IMR-90 (cell line): ENCODE data around the gene TSPAN3. TPM values are rescaled to one million over a fixed set of nuclear protein-coding genes. Genes with fewer than 3 reads are reported as not detected.
A peak's percentile ranks its signal among the peaks of the same experiment; 100 is the strongest.

Experiments used
- ATAC-seq: fragments of 200-7000 bp; cut with Tn5 transposase; 2 replicates; pipeline ENCODE4 v1.9.1; 2020; ENCODE audit warnings: low read depth, mild to moderate bottlenecking, moderate library complexity
- BruUV-seq: library from RNA; stranded (reverse); fragments of 400-500 nt; replicated peaks from 2 replicates; lab custom pipeline; 2021; lab: Mats Ljungman, UMichigan
- CTCF ChIA-PET: fragments of 300-600 bp; formaldehyde crosslinking; extraction: SDS; loops from one replicate; lab custom pipeline; 2021; ENCODE audit warnings: antibody characterized with exemption; lab: Yijun Ruan, JAX
- POLR2A ChIA-PET: fragments of 300-600 bp; sonication (Branson Sonifier 250); formaldehyde crosslinking; loops from one replicate; lab custom pipeline; 2022; ENCODE audit warnings: antibody characterized with exemption; ENCODE audit not compliant: unreplicated experiment; lab: Charles Lee
- DNase-seq: peaks from one replicate; pipeline ENCODE4 v3.0.0; 2013
- H2AFZ ChIP-seq: replicated peaks from 2 replicates; pipeline ENCODE3; 2013; ENCODE audit warnings: low read length, mild to moderate bottlenecking; ENCODE audit not compliant: poor library complexity
- H2AK5ac ChIP-seq: 2 replicates; pipeline ENCODE4 v1.6.1; 2013; ENCODE audit warnings: low read depth, low read length, inconsistent platforms
- H2AK9ac ChIP-seq: replicated peaks from 2 replicates; pipeline ENCODE3; 2013; ENCODE audit warnings: mild to moderate bottlenecking, low read depth, low read length, moderate library complexity; ENCODE audit not compliant: poor library complexity
- H2BK120ac ChIP-seq: 2 replicates; pipeline ENCODE4 v1.6.1; 2013; ENCODE audit warnings: low read depth, low read length, inconsistent platforms
- H2BK15ac ChIP-seq: 3 replicates; pipeline ENCODE4 v1.6.1; 2013; ENCODE audit warnings: low read depth, low read length, inconsistent platforms
- H2BK20ac ChIP-seq: 2 replicates; pipeline ENCODE4 v1.6.1; 2013; ENCODE audit warnings: low read depth, mild to moderate bottlenecking, inconsistent platforms, low read length, moderate library complexity
- H2BK5ac ChIP-seq: 2 replicates; pipeline ENCODE4 v1.6.1; 2013; ENCODE audit warnings: mild to moderate bottlenecking, low read depth, low read length, inconsistent platforms; ENCODE audit not compliant: poor library complexity, severe bottlenecking
- H3K14ac ChIP-seq: replicated peaks from 2 replicates; pipeline ENCODE4 v1.6.1; 2013; ENCODE audit warnings: low read depth, low read length, inconsistent platforms
- H3K18ac ChIP-seq: 2 replicates; pipeline ENCODE4 v1.6.1; 2013; ENCODE audit warnings: low read depth, low read length, control low read depth
- H3K23ac ChIP-seq: 2 replicates; pipeline ENCODE4 v1.6.1; 2013; ENCODE audit warnings: low read depth, low read length, inconsistent platforms
- H3K27ac ChIP-seq: 2 replicates; pipeline ENCODE4 v1.5.1; 2013; ENCODE audit warnings: mild to moderate bottlenecking, control low read depth, low read length; ENCODE audit not compliant: insufficient read depth
- H3K27me3 ChIP-seq: 2 replicates; pipeline ENCODE4 v1.6.1; 2013; ENCODE audit warnings: low read length; ENCODE audit not compliant: control insufficient read depth, insufficient read depth
- H3K36me3 ChIP-seq: 2 replicates; pipeline ENCODE4 v1.6.1; 2013; ENCODE audit warnings: low read length, mixed read lengths; ENCODE audit not compliant: control insufficient read depth, insufficient read depth
- H3K4ac ChIP-seq: 2 replicates; pipeline ENCODE4 v1.6.1; 2013; ENCODE audit warnings: low read depth, low read length, inconsistent platforms
- H3K4me1 ChIP-seq: 2 replicates; pipeline ENCODE4 v1.6.1; 2013; ENCODE audit warnings: low read length, mixed read lengths; ENCODE audit not compliant: control insufficient read depth, insufficient read depth
- H3K4me2 ChIP-seq: 2 replicates; pipeline ENCODE4 v1.6.1; 2013; ENCODE audit warnings: low read depth, mild to moderate bottlenecking, control low read depth, low read length, moderate library complexity
- H3K4me3 ChIP-seq: 2 replicates; pipeline ENCODE4 v1.5.1; 2013; ENCODE audit warnings: low read depth, mild to moderate bottlenecking, control low read depth, low read length, moderate library complexity; ENCODE audit not compliant: insufficient read depth
- H3K56ac ChIP-seq: 2 replicates; pipeline ENCODE4 v1.6.1; 2013; ENCODE audit warnings: low read length, inconsistent platforms; ENCODE audit not compliant: insufficient read depth; ENCODE audit errors: extremely low read depth
- H3K79me1 ChIP-seq, 2 experiments: 2 replicates each; pipeline ENCODE4 v1.6.1; 2013; ENCODE audit warnings: low read length in 2 of 2, inconsistent platforms in 1 of 2, low read depth in 1 of 2
- H3K9ac ChIP-seq: 2 replicates; pipeline ENCODE4 v1.6.1; 2013; ENCODE audit warnings: low read depth, low read length, control low read depth
- H3K9me1 ChIP-seq: 2 replicates; pipeline ENCODE4 v1.6.1; 2013; ENCODE audit warnings: low read length, inconsistent platforms; ENCODE audit not compliant: insufficient read depth
- H3K9me3 ChIP-seq: 2 replicates; pipeline ENCODE4 v1.6.1; 2013; ENCODE audit warnings: low read length; ENCODE audit not compliant: control insufficient read depth, insufficient read depth
- H4K20me1 ChIP-seq: 2 replicates; pipeline ENCODE4 v1.6.1; 2013; ENCODE audit warnings: low read length, inconsistent platforms; ENCODE audit not compliant: insufficient read depth
- H4K5ac ChIP-seq: 2 replicates; pipeline ENCODE4 v1.6.1; 2013; ENCODE audit warnings: mild to moderate bottlenecking, low read depth, low read length, control low read depth
- H4K8ac ChIP-seq, 2 experiments: 2 replicates each; pipeline ENCODE4 v1.6.1; 2013; ENCODE audit warnings: low read depth in 2 of 2, low read length in 2 of 2, control low read depth in 1 of 2, inconsistent platforms in 1 of 2
- H4K91ac ChIP-seq: 2 replicates; pipeline ENCODE4 v1.6.1; 2013; ENCODE audit warnings: low read depth, low read length, inconsistent platforms; ENCODE audit not compliant: insufficient read depth
- BHLHE40 ChIP-seq: fragments of 150-350 bp; IDR thresholded peaks from 2 replicates; pipeline ENCODE4 v1.6.1; 2016; ENCODE audit warnings: mild to moderate bottlenecking, low read depth, low read length
- CHD1 ChIP-seq: IDR thresholded peaks from 2 replicates; pipeline ENCODE4 v1.6.1; 2012; ENCODE audit warnings: low read depth, low read length, improper control_type of control experiment
- FOS ChIP-seq: fragments of 150-350 bp; IDR thresholded peaks from 2 replicates; pipeline ENCODE4 v1.6.1; 2016; ENCODE audit warnings: low read depth, low read length
- MAFK ChIP-seq: IDR thresholded peaks from 2 replicates; pipeline ENCODE4 v1.6.1; 2012; ENCODE audit warnings: low read depth, low read length, improper control_type of control experiment
- MAZ ChIP-seq: IDR thresholded peaks from 2 replicates; pipeline ENCODE4 v1.6.1; 2012; ENCODE audit warnings: low read depth, mild to moderate bottlenecking, low read length, improper control_type of control experiment, moderate library complexity, borderline replicate concordance
- MXI1 ChIP-seq: IDR thresholded peaks from 2 replicates; pipeline ENCODE4 v1.6.1; 2012; ENCODE audit warnings: low read depth, mild to moderate bottlenecking, low read length, moderate library complexity, borderline replicate concordance
- NFE2L2 ChIP-seq: fragments of 150-350 bp; IDR thresholded peaks from 2 replicates; pipeline ENCODE4 v1.6.1; 2016; ENCODE audit warnings: low read depth, mild to moderate bottlenecking, low read length
- POLR2A ChIP-seq: IDR thresholded peaks from 2 replicates; pipeline ENCODE4 v1.6.1; 2012; ENCODE audit warnings: mild to moderate bottlenecking, low read depth, low read length
- RAD21 ChIP-seq: IDR thresholded peaks from 2 replicates; pipeline ENCODE4 v1.6.1; 2012; ENCODE audit warnings: low read length, improper control_type of control experiment
- RFX5 ChIP-seq: IDR thresholded peaks from 2 replicates; pipeline ENCODE4 v1.8.0; 2012; ENCODE audit warnings: low read depth, mild to moderate bottlenecking, low read length, moderate library complexity
- SMC3 ChIP-seq: fragments of 150-350 bp; IDR thresholded peaks from 2 replicates; pipeline ENCODE4 v1.6.1; 2016; ENCODE audit warnings: low read depth, mild to moderate bottlenecking, antibody characterized with exemption, low read length, moderate library complexity
- WGBS, 2 experiments: methylation state at CpG; one replicate each; pipeline versions ENCODE4 v1.1.5 to v1.1.7; 2013; ENCODE audit warnings: missing lambda C conversion rate in 2 of 2; ENCODE audit not compliant: insufficient read length in 1 of 2; ENCODE audit errors: extremely low coverage in 2 of 2; 5-methylcytosine and 5-hydroxymethylcytosine counted together
- dilution Hi-C: fragments of 300-500 bp; cut with HindIII; formaldehyde crosslinking; loops from one replicate; pipeline ENCODE4 v1.14.3; 2018; ENCODE audit warnings: low sequenced_read_pairs; ENCODE audit not compliant: unreplicated experiment
- in situ Hi-C: fragments of 300-500 bp; cut with MboI; formaldehyde crosslinking; loops from 3 replicates; pipeline ENCODE4 v1.14.3; 2019; ENCODE audit warnings: low sequenced_read_pairs, inconsistent platforms, mixed read lengths
- intact Hi-C: fragments of 100-400 bp; cut with micrococcal nuclease; formaldehyde crosslinking; loops from 2 replicates; pipeline ENCODE4 v1.10.0; 2022
- polyA plus RNA-seq, 3 experiments: library from polyadenylated mRNA; depleted of rRNA; stranded (reverse); fragments of >200 nt; gene quantifications; 2 replicates each; pipeline ENCODE4 v1.2.3, GENCODE V29; 2012; ENCODE audit warnings: low replicate concordance in 1 of 3
- total RNA-seq: library from RNA; depleted of rRNA; stranded (reverse); fragments of >200 nt; gene quantifications from 2 replicates; pipeline ENCODE4 v1.2.3, GENCODE V29; 2012
- TF ChIP-seq, protein P1 (sequence below): fragments of 150-350 bp; IDR thresholded peaks from 2 replicates; pipeline ENCODE4 v1.6.1; 2016; ENCODE audit warnings: low read depth, mild to moderate bottlenecking, low read length, moderate library complexity, borderline replicate concordance

The TSPAN3 gene
- total and polyA plus RNA-seq, 2 of the 4 experiments (the other 2 are of a cell fraction): 270 to 295 TPM

DNA sequence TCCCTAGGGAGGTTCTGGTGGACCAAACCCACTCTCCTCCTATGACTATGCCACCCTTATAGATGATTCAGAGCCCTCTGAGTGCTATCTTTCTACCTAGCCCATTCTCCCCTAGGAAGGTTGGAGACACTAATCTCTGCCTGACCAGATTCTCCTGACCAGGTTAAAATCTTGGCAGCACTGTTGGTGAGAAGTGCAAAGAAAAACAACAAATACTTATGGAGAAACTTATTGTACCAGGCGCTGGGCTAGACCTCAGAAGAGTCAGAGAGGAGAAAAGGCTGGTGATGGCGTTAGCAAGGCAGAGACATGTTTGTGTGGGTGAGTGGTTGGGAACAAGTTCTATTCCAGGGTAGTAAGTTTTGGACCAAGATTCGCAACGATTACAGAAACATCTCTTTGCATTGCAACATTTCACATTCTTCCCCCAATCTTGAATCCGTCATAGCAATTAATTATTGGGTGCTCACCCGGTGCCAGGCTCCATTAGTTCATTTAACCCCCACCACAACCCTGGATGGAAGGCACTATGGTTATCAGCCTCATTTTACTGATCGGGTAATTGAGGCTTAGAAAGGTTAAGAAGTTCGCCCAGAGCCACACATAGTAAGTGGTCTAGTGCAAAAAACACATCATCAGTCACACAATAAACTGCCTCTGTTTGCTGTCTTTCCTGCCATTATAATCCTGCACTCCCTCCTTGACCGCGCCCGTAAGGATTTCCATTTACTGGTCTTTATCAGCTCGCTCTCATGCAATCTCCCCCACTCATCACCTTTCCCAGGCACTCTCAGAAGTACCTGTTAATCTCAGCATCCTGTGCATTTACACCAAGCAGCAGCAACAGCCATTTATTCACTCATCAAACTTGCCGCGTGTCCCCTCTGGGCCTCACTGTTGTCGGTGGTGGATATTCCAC lies 655 bp upstream of the TSPAN3 start (continued):
- TF ChIP-seq CHD1 (no peak), MAFK (no peak), NFE2L2 (no peak)

DNA sequence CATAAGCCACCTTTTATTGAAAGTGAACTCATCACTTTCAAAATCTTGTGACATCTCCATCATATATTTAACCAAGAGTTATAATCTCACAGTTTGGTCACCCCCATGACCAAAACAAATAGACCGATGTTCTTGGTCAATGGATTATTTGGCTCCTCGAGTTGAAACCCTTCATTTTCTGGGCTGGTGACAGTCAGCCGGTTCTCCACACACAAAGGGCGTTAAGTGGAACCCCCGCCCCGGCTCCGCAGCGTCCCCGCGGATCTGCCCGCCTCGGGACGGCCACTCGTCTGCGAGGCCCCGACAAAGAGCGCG lies 772 bp downstream of the TSPAN3 start:
- peak overlapping the region; percentile 98 for H3K4me2 ChIP-seq
- H4K8ac ChIP-seq: peak overlapping the region in 1 of 2 experiments; percentile 78; a peak in 3 of 4 replicates
- 0% methylated on average over 13 of the region's 18 CpGs; no CpG with 5 or more reads in 1 of the 2 experiments for WGBS, 2 experiments
- H3K14ac ChIP-seq: peak overlapping the region; percentile 75
- peak overlapping the region; percentile 56 for H2BK5ac ChIP-seq
- peak overlapping the region; percentile 10; the same call in 1 of the 2 replicates for H2AK5ac ChIP-seq
- DNase-seq (no peak), ATAC-seq (no peak)
- peak overlapping the region; percentile 95 for H3K9ac ChIP-seq
- H3K4me3 ChIP-seq: peak overlapping the region; percentile 80
- H3K4me1 ChIP-seq: peaks cover 7% of the 10 kb centered on the region; the same call in 1 of the 2 replicates
- 0 out of 2 replicates have a peak, but pooled peaks cover 2% of the 10 kb centered on the region for H3K36me3 ChIP-seq
- H4K91ac ChIP-seq: 0 out of 2 replicates have a peak overlapping the region, but pooled peaks have one; percentile 7
- peak overlapping the region; percentile 84 for H3K27ac ChIP-seq
- peaks cover 5% of the 10 kb centered on the region; the same call in 1 of the 2 replicates for H3K27me3 ChIP-seq
- ChIA-PET POLR2A (no interaction called here), CTCF (no interaction called here)
- H3K56ac ChIP-seq: peak overlapping the region; percentile 77
- no peak overlapping the region for H2BK120ac ChIP-seq
- in situ Hi-C loops (no loop called here), dilution Hi-C loops (no loop called here), intact Hi-C loops (no loop called here)
- H2AK9ac ChIP-seq: peak overlapping the region; percentile 81
- H3K4ac ChIP-seq: no peak overlapping the region; the same call in 1 of the 2 replicates
- H3K23ac ChIP-seq: peak overlapping the region; percentile 95
- H3K79me1 ChIP-seq: peaks cover 15 to 44% of the 10 kb centered on the region in 2 experiments
- H3K18ac ChIP-seq: peak overlapping the region; percentile 30
- peaks cover 6% of the 10 kb centered on the region for H3K9me1 ChIP-seq
- TF ChIP-seq RFX5: no peak
- TF ChIP-seq MAZ: no peak
- TF ChIP-seq, protein P1, sequence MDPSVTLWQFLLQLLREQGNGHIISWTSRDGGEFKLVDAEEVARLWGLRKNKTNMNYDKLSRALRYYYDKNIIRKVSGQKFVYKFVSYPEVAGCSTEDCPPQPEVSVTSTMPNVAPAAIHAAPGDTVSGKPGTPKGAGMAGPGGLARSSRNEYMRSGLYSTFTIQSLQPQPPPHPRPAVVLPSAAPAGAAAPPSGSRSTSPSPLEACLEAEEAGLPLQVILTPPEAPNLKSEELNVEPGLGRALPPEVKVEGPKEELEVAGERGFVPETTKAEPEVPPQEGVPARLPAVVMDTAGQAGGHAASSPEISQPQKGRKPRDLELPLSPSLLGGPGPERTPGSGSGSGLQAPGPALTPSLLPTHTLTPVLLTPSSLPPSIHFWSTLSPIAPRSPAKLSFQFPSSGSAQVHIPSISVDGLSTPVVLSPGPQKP: no peak
- TF ChIP-seq CHD1: no peak
- TF ChIP-seq MXI1: no peak
- TF ChIP-seq POLR2A: no peak
- TF ChIP-seq NFE2L2: no peak
- TF ChIP-seq SMC3: no peak
- no peak for TF ChIP-seq FOS
- TF ChIP-seq RAD21: no peak
- TF ChIP-seq MAFK: no peak
- no peak for TF ChIP-seq BHLHE40
- H2BK20ac ChIP-seq: no peak overlapping the region
- peak overlapping the region; percentile 90 for H2AFZ ChIP-seq
- H2BK15ac ChIP-seq: no peak overlapping the region
- H4K5ac ChIP-seq: no peak overlapping the region
- H4K20me1 ChIP-seq: peaks cover 36% of the 10 kb centered on the region
- BruUV-seq: no TSS peak
- no peaks in the 10 kb centered on the region for H3K9me3 ChIP-seq
